ENCODE measurements around the gene ACAA1. TPM values are rescaled to one million over a fixed set of nuclear protein-coding genes. Genes with fewer than 3 reads are reported as not detected.
A peak's percentile ranks its signal among the peaks of the same experiment; 100 is the strongest.

Gene ACAA1
- total RNA-seq, 1 donor from 2014 or later: 54.2 TPM

- DNase-seq (ENCODE audit: low read depth): no peak
These were observed 28.0 kb downstream of the ACAA1 start for GRCh38 chr3:38108649-38109579.

GRCh38 chr3:38107911-38108648 is 28.8 kb downstream of the ACAA1 start:
- no peak for TF ChIP-seq CTCF (IDR thresholded peaks at IDR 0.05; ENCODE audit: insufficient read depth, low read length, severe bottlenecking)
- no peaks in the 10 kb centered on the region for H3K36me3 ChIP-seq (ENCODE audit: control insufficient read depth, insufficient read depth, low read length)
- no peaks in the 10 kb centered on the region for H3K27me3 ChIP-seq (ENCODE audit: control insufficient read depth, insufficient read depth, low read length)
- no peak for FAIRE-seq
- H3K4me3 ChIP-seq (ENCODE audit: low read depth, low read length): no peak overlapping the region
- no peak for DNase-seq (ENCODE audit: low read depth)

More at GRCh38 chr3:38108649-38109579, 28.0 kb downstream of the ACAA1 start:
- no peak for TF ChIP-seq CTCF (IDR thresholded peaks at IDR 0.05; ENCODE audit: insufficient read depth, low read length, severe bottlenecking)
- Histone ChIP-seq H3K27me3 (ENCODE audit: control insufficient read depth, insufficient read depth, low read length) (no peaks in the 10 kb centered on the region), H3K4me3 (ENCODE audit: low read depth, low read length) (no peak overlapping the region), H3K36me3 (ENCODE audit: control insufficient read depth, insufficient read depth, low read length) (no peaks in the 10 kb centered on the region)
- no peak for FAIRE-seq

- Histone ChIP-seq H3K36me3 (ENCODE audit: control insufficient read depth, insufficient read depth, low read length) (no peaks in the 10 kb centered on the region), H3K27me3 (ENCODE audit: control insufficient read depth, insufficient read depth, low read length) (no peaks in the 10 kb centered on the region), H3K4me3 (ENCODE audit: low read depth, low read length) (no peak overlapping the region)
- FAIRE-seq (no peak), DNase-seq (ENCODE audit: low read depth) (no peak)
- TF ChIP-seq CTCF (IDR thresholded peaks at IDR 0.05; ENCODE audit: insufficient read depth, low read length, severe bottlenecking): no peak
These were observed 31.4 kb downstream of the ACAA1 start for GRCh38 chr3:38105525-38105924.

- H3K4me3 ChIP-seq (ENCODE audit: low read depth, low read length): no peak overlapping the region
- no peak for FAIRE-seq
- DNase-seq (ENCODE audit: low read depth): peak; percentile 81
These were observed 34.5 kb downstream of the ACAA1 start for GRCh38 chr3:38102444-38102814.

GRCh38 chr3:38101811-38102443 is 35.0 kb downstream of the ACAA1 start:
- no peak overlapping the region for H3K4me3 ChIP-seq (ENCODE audit: low read depth, low read length)
- FAIRE-seq (no peak), DNase-seq (ENCODE audit: low read depth) (no peak)
- H3K36me3 ChIP-seq (ENCODE audit: control insufficient read depth, insufficient read depth, low read length): no peaks in the 10 kb centered on the region
- no peaks in the 10 kb centered on the region for H3K27me3 ChIP-seq (ENCODE audit: control insufficient read depth, insufficient read depth, low read length)
- TF ChIP-seq CTCF (IDR thresholded peaks at IDR 0.05; ENCODE audit: insufficient read depth, low read length, severe bottlenecking): no peak

More at GRCh38 chr3:38102444-38102814, 34.5 kb downstream of the ACAA1 start:
- no peak for TF ChIP-seq CTCF (IDR thresholded peaks at IDR 0.05; ENCODE audit: insufficient read depth, low read length, severe bottlenecking)
- H3K27me3 ChIP-seq (ENCODE audit: control insufficient read depth, insufficient read depth, low read length): no peaks in the 10 kb centered on the region
- H3K36me3 ChIP-seq (ENCODE audit: control insufficient read depth, insufficient read depth, low read length): no peaks in the 10 kb centered on the region
